GM19468 (cell line): ENCODE data around the gene WASHC3.
"Not testable (repeated sequence)": the region's sequence is repeated elsewhere in the genome, so short reads cannot be mapped to it uniquely, and the experiment has no call there.

Experiments used
- ATAC-seq: cut with Tn5 transposase; IDR thresholded peaks from one replicate; pipeline ENCODE4 v1.9.1; 2021; ENCODE audit warnings: mild to moderate bottlenecking, moderate library complexity, moderate number of reproducible peaks; ENCODE audit not compliant: unreplicated experiment; ENCODE audit errors: extremely low read depth

WASHC3 gene, protein sequence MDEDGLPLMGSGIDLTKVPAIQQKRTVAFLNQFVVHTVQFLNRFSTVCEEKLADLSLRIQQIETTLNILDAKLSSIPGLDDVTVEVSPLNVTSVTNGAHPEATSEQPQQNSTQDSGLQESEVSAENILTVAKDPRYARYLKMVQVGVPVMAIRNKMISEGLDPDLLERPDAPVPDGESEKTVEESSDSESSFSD

GRCh38 chr12:102061560-102062418 lies at the start of gene WASHC3:
Gene WASHC3, minus strand, starts transcription at chr12:102061991. Its CDS starts 29 bp downstream, at chr12:102061962.
- peak; percentile 80 for ATAC-seq

GRCh38 chr12:102110782-102111181 lies 49.0 kb upstream of the WASHC3 start:
- no peak for ATAC-seq

- ATAC-seq: no peak
These were observed 46.2 kb upstream of the WASHC3 start for GRCh38 chr12:102107970-102108369.

GRCh38 chr12:102106905-102107304 lies 45.1 kb upstream of the WASHC3 start:
- ATAC-seq: no peak

- ATAC-seq: no peak
These were observed 35.1 kb upstream of the WASHC3 start for GRCh38 chr12:102096855-102097254.

GRCh38 chr12:102095677-102096263 lies 34.0 kb upstream of the WASHC3 start:
- no peak for ATAC-seq

- ATAC-seq: no peak
These were observed 31.5 kb upstream of the WASHC3 start for GRCh38 chr12:102093319-102093718.

DNA sequence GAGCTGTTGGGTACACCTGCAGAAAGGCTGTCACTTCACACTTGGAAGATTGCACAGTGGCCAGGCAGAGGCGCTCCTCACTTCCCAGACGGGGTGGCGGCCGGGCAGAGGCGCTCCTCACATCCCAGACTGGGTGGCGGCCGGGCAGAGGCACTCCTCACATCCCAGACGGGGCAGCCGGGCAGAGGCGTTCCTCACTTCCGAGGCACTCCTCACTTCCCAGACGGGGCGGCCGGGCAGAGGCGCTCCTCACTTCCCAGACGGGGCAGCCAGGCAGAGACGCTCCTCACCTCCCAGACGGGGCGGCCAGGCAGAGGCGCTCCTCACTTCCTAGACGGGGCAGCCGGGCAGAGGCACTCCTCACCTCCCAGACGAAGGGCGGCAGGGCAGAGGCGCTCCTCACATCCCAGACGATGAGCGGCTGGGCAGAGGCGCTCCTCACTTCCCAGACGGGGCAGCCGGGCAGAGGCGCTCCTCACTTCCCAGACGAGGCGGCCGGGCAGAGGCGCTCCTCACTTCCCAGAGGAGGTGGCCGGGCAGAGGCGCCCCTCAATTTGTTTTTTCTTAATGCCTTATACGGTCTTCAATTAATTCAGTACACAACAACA lies 27.5 kb upstream of the WASHC3 start:
- ATAC-seq: not testable (repeated sequence)

GRCh38 chr12:102080842-102081241 lies 19.1 kb upstream of the WASHC3 start:
- ATAC-seq: no peak

DNA sequence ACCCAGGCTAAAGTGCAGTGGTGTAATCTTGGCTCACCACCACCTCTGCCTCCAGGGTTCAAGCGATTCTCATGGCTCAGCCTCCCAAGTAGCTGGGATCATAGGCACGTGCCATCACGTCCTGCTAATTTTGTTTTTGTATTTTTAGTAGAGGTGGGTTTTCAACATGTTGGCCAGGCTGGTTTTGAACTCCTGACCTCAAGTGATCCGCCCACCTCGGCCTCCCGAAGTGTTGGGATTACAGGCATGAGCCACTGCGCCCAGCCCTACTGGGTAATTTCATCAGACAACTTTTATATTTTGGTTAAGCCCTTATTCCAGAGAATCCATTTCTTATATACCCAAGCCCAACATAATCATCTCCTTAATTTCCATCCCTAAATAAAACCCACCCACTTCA lies 10.3 kb upstream of the WASHC3 start:
- not testable (repeated sequence) for ATAC-seq

- no peak for ATAC-seq
These were observed 7.9 kb upstream of the WASHC3 start for GRCh38 chr12:102069707-102070106.

DNA sequence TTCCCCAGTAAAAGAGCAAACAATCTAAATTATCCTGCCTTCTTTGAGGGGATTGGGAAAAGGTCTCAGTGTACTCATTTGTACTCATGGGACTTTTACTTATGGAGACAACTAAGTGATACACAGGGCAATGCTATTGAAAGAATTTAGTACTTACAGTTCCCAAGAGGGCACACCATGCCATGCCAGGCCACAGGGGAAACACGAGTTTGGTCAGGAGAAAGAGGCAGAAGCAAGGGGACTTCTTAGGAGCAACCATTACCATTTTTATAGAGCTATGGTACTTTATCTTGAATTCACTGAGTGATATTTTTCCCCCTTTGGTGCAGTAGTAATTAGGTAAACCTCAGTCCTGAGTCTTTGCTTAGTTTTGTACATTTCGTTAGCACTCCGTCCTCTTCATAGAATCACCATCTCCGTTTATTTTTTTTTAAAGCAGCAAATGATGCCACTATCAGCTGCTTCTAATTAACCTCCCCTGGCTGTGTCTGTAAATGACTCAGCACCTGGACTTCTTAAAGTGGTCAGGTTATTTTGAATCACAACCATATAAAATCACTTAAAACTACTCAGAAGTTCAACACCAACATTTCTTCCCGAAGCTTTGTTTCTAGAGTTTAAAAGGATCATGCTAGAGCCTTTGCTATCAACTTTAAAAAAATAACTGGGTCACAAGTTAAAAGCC lies 5.9 kb upstream of the WASHC3 start:
- ATAC-seq: no peak

DNA sequence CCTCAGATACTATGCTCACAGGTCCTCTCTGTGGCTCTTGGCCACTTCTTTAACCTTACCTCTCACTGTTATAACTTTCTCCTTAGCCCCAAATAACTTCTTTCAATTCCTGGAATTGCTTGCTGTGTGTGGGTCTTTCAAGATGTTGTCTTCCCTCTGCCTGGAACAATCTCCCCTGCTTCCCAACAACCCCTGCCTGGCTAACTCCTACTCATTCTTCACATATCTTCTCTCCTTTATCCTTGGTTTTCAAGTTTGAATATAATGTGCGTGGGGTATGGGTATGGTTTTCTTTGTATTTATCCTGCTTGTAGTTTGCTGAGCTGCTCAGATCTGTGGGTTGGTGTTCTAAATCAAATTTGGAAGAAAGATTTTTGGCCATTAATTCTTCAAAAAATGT lies 2.7 kb upstream of the WASHC3 start:
- ATAC-seq: no peak

GRCh38 chr12:102063069-102063468 lies 1.3 kb upstream of the WASHC3 start:
- ATAC-seq: no peak

- no peak for ATAC-seq
These were observed 622 bp upstream of the WASHC3 start for GRCh38 chr12:102062419-102062806.

DNA sequence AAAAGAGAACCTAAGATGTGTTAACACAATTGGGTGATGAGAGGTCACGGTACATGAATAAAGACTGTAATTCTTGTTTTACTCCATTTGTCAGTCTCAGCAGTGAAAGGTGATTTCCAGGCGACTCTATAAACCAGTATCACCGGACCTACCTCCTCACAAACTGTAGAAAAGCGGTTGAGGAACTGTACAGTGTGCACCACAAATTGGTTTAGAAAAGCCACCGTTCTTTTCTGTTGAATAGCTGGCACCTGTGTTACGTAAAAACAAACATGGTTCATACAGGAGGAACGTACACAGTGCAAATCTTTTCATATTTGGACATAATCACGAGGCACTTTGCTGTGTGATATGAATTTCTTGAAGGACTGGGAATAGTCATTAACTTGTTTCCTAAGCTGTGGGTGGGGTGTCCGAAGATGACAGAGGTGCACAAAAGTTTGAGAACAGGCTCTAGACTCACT lies 663 bp downstream of the WASHC3 start:
- ATAC-seq: no peak

DNA sequence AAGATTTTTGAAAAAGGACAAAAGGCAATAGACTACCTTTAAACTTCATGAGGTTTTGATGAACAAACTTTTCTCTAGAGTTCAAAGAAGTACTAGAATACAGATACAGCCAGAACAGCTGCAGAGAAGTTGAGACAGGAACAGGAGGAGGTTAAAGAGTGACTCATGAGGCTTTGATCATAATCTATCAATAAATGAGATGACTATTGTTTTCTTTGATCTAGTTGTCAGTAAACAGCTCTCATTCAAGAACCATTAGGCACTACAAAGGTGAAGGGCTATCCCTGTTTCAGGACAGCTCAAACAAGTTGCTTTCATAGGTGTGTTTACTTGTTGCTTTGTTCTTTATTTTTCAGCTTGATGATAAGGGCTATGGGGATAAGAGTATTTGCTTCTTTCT lies 2.4 kb downstream of the WASHC3 start:
- ATAC-seq: no peak

DNA sequence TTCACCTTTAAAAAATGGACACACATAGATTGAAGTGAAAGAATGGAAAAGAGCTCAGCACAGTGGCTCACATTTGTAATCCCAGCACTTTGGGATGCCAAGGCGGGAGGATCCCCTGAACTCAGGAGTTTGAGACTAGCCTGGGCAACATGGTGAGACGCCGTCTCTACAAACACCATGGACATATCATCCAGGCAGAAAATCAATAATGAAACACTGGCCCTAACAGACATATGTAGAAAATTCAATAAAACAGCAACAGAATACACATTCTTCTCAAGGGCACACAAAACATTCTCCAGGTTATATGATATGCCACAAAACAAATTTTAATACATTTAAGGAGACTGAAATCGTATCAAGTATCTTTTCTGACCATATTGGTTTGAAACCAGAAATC lies 7.4 kb downstream of the WASHC3 start:
- no peak for ATAC-seq

DNA sequence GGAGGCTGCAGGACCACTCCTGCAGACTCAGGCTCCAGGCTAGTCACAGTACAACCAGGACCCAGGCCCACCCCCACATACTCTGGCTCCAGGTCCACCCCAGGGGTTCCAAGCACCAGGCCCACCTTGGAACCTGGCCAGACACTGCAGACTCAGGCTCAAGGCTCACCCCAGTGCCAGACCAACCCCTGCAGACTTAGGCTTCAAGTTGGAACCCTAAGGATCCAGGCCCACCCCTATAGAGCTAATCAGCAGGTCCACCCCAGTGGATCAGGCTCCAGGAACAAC lies 8.8 kb downstream of the WASHC3 start:
- no peak for ATAC-seq
